NCI-H1105 treated with DMSO at 0.1 percent for 48 hours (cell line): ENCODE results near the gene SCTR.

Experiments
- DNase-seq: peaks from one replicate; lab custom pipeline; 2025; lab: John Stamatoyannopoulos, UW

SCTR gene

DNA sequence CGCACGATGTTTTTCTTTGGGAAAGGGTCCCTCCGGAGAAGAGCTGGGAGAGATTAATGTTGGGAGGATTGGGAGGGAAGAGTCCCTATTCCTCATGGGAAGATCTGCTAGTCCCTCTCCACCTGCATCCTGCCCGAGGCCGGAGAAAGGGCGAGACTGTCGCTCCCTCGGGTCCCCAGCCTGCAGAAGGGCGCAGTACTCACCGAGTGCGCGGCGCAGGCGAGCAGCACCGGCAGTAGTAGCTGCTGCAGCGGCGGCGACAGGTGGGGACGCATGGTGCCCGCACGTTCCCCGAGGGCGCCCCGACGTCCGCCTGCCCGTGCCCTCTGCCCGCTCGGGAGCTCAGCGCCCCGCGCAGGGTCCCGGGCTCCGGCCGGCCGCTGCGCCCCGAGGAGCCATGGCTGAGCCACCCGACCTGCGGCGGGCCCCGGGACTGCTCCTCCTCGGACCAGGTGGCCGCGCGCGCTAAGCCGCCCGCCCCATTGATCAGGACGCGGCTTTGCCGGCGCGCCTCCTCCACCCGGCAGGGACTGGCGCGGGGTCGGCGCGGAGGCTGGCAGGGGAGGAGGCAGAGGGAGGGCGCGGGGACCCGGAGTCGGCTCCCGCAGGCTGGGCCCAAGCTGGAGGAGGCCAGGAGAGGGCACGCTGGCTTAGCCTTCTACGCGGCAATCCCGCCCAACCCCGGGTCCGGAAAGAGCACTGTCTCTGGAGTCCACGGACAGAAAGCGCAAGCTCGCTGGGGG lies at the start of gene SCTR:
Gene SCTR, minus strand, starts transcription at position 532 of the 743 bp plus-strand sequence. Its CDS starts 257 bp downstream, at position 275.
- peak; percentile 31 for DNase-seq

DNA sequence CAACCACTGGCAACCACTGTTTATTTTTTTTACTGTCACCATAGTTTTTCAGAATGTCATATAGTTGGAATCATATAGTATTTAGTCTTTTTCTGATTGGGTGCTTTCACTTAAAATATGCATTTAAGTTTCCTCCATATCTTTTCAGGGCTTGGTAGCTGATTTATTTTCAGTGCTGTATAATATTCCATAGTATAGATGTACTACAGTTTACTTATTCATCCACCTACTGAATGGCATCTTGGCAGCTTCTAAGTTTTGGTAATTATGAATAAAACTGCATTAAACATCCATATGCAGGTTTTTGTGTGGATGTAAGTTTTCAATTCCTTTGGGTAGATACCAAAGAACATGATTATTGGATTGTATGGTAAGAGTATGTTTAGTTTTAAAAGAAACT lies 43.0 kb upstream of the SCTR start:
- DNase-seq: no peak

GRCh38 chr2:119565481-119565880 lies 41.2 kb upstream of the SCTR start:
- DNase-seq: no peak

DNA sequence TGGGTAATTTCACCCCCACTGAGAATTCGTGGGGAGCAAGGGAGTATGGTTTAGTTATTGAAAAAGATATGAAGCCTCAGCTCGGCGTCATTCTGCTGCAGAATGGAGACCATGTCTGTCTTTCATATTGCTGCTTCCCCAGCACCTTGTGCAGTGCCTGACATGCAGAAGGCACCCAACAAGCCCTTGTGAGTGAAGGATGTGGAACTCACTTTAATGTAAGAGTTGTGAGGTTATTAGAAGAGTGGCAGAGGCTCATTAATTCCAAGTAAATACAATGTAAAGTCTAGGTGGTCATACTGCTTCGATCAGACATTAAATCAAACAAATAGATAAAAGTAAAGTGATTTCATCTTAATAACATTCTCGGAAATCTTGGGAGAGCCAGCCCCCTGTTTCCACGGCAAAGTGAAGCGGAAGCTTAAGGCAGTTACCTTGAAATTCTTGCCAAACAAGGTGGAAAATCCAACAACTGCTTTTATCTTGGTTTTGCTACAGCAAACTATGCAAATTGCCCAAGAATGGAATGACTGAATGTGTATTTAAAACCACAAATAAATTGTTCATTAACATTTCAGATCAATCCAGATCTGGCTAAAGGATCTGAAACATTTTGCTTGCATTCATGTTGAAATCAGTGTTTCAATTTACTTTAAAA lies 29.5 kb upstream of the SCTR start:
- no peak for DNase-seq

- DNase-seq: no peak
Measured at GRCh38 chr2:119552902-119553301, 28.6 kb upstream of the SCTR start.

- no peak for DNase-seq
Measured at GRCh38 chr2:119550856-119551255, 26.6 kb upstream of the SCTR start.

- DNase-seq: no peak
Measured at GRCh38 chr2:119550346-119550745, 26.1 kb upstream of the SCTR start.

DNA sequence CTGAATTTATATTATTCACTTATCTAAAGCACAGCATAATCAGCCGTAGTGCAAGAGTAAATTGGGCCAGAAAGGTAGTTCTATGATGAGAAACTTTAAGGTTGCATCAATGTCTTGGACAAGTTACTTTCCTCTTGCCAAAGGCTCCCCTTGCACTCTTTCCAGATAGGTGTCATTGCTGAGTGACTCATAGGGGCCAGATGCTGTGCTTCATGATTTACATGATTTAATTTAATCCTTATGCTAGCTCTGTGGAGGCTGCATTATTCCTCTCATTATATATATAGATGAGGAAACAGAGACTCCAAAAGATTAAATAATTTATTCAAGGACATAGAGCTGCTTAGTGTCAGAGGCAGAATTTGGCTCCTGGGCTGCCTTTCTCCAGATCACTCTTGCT lies 25.0 kb upstream of the SCTR start:
- DNase-seq: no peak

- DNase-seq: no peak
Measured at GRCh38 chr2:119548516-119549120, 24.3 kb upstream of the SCTR start.

GRCh38 chr2:119546447-119546767 lies 22.1 kb upstream of the SCTR start:
- no peak for DNase-seq

GRCh38 chr2:119545754-119546446 lies 21.6 kb upstream of the SCTR start:
- no peak for DNase-seq

GRCh38 chr2:119544939-119545475 lies 20.7 kb upstream of the SCTR start:
- DNase-seq: no peak

DNA sequence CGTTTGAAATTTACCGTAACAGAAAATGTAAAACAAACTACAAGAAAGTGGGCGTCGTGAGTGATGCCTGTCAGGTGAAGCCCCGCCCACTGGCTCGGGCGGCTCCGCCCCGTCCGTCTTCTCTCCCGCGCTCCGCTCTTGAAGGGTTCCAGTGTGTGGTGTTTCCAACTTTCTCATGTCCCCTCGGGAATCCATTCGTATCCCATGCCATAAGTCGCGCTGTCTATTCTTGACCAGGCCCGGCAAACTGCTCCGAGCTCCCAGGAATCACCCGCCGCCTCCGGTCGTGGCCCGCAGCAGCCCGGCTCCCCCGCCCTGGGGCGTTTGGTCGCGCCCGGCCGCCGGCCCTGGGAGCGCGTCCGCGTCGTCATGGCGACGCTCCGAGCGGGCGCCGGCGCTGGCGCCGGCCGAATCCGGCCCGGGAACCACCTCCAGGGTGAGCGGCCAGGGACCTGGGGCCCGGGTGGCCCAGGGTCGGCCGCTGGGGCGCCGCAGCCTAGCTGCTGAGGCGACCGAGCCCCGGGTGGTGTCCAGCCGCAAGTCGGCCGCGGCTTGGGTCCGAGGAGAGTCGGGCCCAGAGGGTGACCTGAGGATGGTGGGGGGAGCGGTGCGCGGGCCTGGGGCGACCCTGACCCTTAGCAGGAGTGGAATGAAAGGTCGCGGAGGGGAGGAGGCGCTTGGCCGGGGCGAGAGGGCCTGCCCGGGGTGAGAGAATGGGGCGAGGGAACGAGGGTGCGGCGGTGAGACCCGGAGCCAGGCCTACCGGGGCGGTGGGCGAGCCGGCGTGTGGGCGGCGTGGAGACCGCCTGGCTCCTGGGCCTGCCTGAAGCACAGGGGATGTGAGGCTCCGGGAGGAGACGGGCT lies 20.0 kb upstream of the SCTR start, which contains the start of gene CFAP221:
Gene CFAP221, plus strand, starts transcription at position 375 of the 864 bp plus-strand sequence. CDS start 1,683 bp downstream, outside the sequence.
- DNase-seq: peak; percentile 66

GRCh38 chr2:119541476-119541875 lies 17.2 kb upstream of the SCTR start:
- no peak for DNase-seq

DNA sequence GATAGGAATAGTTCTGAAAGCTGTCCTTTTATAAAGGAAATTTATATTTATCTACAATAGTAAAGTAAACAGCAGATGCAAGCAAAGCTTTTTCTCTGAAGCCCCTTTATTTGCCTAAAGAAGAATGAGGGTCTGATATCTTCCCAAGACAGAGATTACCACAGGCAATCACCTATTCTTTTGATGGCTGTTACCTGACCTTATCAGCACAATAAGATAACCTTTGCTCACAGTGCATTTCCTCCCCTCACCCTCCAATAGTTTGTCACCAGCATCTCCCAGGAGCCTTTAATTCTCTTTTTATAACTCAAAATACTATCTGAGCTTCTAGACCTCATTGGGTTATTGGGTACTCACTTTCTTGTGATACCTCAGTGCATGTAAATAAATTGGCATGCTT lies 13.5 kb upstream of the SCTR start:
- DNase-seq: no peak

- no peak for DNase-seq
Measured at GRCh38 chr2:119536707-119537106, 12.4 kb upstream of the SCTR start.

DNA sequence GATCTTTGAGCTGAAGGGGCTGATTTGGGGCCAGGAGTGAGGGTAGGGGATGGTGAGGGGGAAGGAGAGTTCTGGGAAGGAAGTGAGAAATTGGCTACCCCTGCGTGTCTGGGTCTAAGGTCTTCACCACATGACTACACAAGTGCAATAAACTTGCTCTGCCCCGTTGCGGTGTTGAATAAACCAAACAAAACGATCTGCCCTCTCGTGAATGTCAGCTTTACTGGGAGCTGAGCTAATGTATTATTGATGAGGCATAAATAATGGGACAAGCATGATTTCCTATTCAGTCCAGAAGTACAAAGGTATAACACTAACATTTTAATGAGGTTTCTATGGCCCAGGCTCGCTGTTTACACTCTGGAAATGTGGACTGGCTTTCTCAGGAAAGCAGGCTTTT lies 11.9 kb upstream of the SCTR start:
- no peak for DNase-seq

GRCh38 chr2:119533560-119533959 lies 9.3 kb upstream of the SCTR start:
- no peak for DNase-seq

GRCh38 chr2:119531292-119531691 lies 7.0 kb upstream of the SCTR start:
- DNase-seq: no peak

DNA sequence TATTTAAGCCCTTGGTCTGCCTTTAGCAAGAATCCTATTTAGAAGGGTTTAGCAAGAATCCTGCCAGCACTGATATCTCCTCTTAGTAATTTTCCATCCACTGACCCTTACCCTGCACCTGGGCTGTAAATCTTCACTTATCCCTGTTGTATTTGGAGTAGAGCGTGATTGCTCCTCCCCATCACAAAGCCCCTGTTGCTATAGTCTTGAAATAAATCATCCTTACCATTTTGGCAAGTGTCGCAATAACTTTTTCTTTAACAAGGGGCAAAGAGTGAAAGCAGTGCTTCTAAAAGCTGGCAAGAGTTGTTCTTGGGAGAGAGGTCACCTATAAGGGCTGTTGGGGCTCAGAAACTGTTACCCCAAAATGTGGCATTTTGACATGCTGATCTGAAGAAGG lies 3.7 kb upstream of the SCTR start:
- DNase-seq: no peak

DNA sequence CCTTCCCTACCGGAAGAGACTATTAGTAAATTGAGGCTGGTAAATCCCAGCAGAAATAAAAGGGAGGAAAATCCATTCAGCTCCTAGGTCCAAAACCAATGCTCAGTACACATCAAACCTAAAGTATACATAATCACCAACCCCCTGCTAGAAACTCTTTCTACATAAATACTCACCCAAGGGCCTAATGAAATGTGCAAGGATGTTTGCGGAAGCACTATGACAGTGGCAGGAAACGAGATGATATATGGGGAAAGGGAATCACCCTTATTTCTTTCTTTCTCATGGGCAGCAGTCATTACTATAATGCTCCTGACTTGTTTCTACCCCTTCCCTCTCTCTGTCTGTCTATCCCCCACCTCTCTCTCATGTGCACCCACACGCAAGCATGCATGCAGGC lies 1.3 kb upstream of the SCTR start:
- no peak for DNase-seq
